ENCODE measurements around the gene PRAMEF25. TPM values are rescaled to one million over a fixed set of nuclear protein-coding genes. Genes with fewer than 3 reads are reported as not detected.
"Not testable (repeated sequence)": the region's sequence is repeated elsewhere in the genome, so short reads cannot be mapped to it uniquely, and the experiment has no call there.

Gene PRAMEF25
- not detected for total RNA-seq

DNA sequence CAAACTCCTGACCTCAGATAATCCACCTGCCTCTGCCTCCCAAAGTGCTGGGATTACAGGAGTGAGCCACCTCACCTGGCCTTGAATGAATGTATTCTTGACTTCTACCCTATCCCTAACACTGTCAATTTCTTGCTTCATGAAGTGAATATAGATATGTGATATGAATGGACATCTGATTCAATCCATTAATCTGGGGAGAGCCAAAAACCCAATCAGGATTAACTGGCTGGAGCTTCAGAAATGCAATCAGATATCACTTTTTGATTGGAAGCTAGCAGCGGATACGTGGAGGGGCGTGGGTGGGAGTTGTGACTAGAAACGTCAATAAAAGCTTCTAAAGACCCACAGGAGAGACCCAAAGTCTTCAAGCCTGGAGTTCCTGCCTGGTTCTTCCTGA lies at the start of gene PRAMEF25:
Gene PRAMEF25, plus strand, starts transcription at position 301 of the 400 bp plus-strand sequence. CDS start 2,920 bp downstream, outside the sequence.
- DNase-seq; H3K36me3 Mint-ChIP-seq (ENCODE audit: low read depth); H3K27ac Mint-ChIP-seq; H3K4me3 Mint-ChIP-seq; H3K9me3 Mint-ChIP-seq (ENCODE audit: insufficient read depth); POLR2A ChIA-PET; CTCF ChIA-PET; H3K27me3 Mint-ChIP-seq (ENCODE audit: low read depth); H3K4me1 Mint-ChIP-seq (ENCODE audit: low read depth); ATAC-seq: not testable (repeated sequence)

DNA sequence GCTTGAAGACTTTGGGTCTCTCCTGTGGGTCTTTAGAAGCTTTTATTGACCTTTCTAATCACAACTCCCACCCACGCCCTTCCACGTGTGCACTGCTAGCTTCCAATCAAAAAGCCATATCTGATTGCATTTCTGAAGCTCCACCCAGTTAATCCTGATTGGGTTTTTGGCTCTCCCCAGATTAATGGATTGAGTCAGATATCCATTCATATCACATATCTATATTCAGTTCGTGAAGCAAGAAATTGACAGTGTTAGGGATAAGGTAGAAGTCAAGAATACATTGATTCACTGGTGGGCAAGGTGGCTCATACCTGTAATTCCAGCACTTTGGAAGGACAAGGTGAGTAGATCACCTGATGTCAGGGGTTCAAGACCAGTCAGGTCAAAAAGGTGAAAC lies 14.1 kb upstream of the PRAMEF25 start, which contains the start of gene PRAMEF27:
Gene PRAMEF27, minus strand, starts transcription at position 101 of the 400 bp plus-strand sequence. CDS start 2,916 bp downstream, outside the sequence.
- H3K36me3 Mint-ChIP-seq (ENCODE audit: low read depth); H3K9me3 Mint-ChIP-seq (ENCODE audit: insufficient read depth); H3K4me3 Mint-ChIP-seq; H3K27ac Mint-ChIP-seq; H3K4me1 Mint-ChIP-seq (ENCODE audit: low read depth); H3K27me3 Mint-ChIP-seq (ENCODE audit: low read depth); DNase-seq; POLR2A ChIA-PET; ATAC-seq; CTCF ChIA-PET: not testable (repeated sequence)

DNA sequence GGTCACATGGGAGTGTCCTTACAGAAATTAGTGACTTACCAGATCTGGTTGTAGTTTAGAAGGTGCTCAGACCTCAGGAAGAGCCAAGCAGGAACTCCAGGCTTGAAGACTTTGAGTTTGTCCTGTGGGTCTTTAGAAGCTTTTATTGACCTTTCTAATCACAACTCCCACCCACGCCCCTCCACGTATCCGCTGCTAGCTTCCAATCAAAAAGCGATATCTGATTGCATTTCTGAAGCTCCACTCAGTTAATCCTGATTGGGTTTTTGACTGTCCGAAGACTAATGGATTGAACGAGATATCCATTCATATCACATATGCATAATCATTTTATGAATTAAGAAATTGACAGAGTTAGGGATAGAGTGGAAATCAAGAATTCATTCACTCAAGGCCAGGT lies 46.2 kb downstream of the PRAMEF25 start, which contains the start of gene HNRNPCL2:
Gene HNRNPCL2, minus strand, starts transcription at position 101 of the 400 bp plus-strand sequence. CDS start 454 bp downstream, outside the sequence.
- ATAC-seq; DNase-seq; H3K4me3 Mint-ChIP-seq; H3K4me1 Mint-ChIP-seq (ENCODE audit: low read depth); POLR2A ChIA-PET; H3K27me3 Mint-ChIP-seq (ENCODE audit: low read depth); CTCF ChIA-PET; H3K9me3 Mint-ChIP-seq (ENCODE audit: insufficient read depth); H3K27ac Mint-ChIP-seq; H3K36me3 Mint-ChIP-seq (ENCODE audit: low read depth): not testable (repeated sequence)

Other genes with a start within 250 kb of the PRAMEF25 start
- gene PRAMEF11, start 239.4 kb upstream of the PRAMEF25 start, total RNA-seq: not detected
- not detected for gene HNRNPCL1, start 222.1 kb upstream of the PRAMEF25 start, total RNA-seq
- gene PRAMEF2, start 213.7 kb upstream of the PRAMEF25 start, total RNA-seq: not detected
- not detected for gene PRAMEF4, start 184.6 kb upstream of the PRAMEF25 start, total RNA-seq
- not detected for gene PRAMEF10, start 172.5 kb upstream of the PRAMEF25 start, total RNA-seq
- not detected for gene PRAMEF7, start 154.2 kb upstream of the PRAMEF25 start, total RNA-seq
- gene PRAMEF6, start 123.2 kb upstream of the PRAMEF25 start, total RNA-seq: not detected
- gene PRAMEF27, start 14.2 kb upstream of the PRAMEF25 start, total RNA-seq: not detected
- gene HNRNPCL3, start 10.0 kb upstream of the PRAMEF25 start, total RNA-seq: not detected
- not detected for gene HNRNPCL2, start 46.1 kb downstream of the PRAMEF25 start, total RNA-seq
- gene PRAMEF26, start 85.2 kb downstream of the PRAMEF25 start, total RNA-seq: not detected
- gene HNRNPCL4, start 94.9 kb downstream of the PRAMEF25 start, total RNA-seq: not detected
- gene PRAMEF9, start 101.1 kb downstream of the PRAMEF25 start, total RNA-seq: not detected
- gene PRAMEF13, start 130.6 kb downstream of the PRAMEF25 start, total RNA-seq: not detected
- not detected for gene PRAMEF18, start 155.4 kb downstream of the PRAMEF25 start, total RNA-seq
- not detected for gene PRAMEF5, start 183.4 kb downstream of the PRAMEF25 start, total RNA-seq
- not detected for gene PRAMEF8, start 214.4 kb downstream of the PRAMEF25 start, total RNA-seq
- gene PRAMEF33, start 232.8 kb downstream of the PRAMEF25 start, total RNA-seq: not detected
- gene PRAMEF15, start 244.8 kb downstream of the PRAMEF25 start, total RNA-seq: not detected